Peyer's patch (tissue), 4 donors: Measurements from ENCODE around the gene DTWD2. TPM values are rescaled to one million over a fixed set of nuclear protein-coding genes. Genes with fewer than 3 reads are reported as not detected.
A peak's percentile ranks its signal among the peaks of the same experiment; 100 is the strongest.
"Not testable (repeated sequence)": the region's sequence is repeated elsewhere in the genome, so short reads cannot be mapped to it uniquely, and the experiment has no call there.

Source experiments
- DNase-seq, 3 donors: peaks; one replicate each; pipeline ENCODE4 v3.0.0-alpha.2; 2017 to 2019
- H3K27ac ChIP-seq, 4 donors: fragments of 200-600 bp; sonication (generic); one replicate each; pipeline ENCODE4 v1.5.1; 2016 to 2019
- H3K27me3 ChIP-seq, 2 donors: fragments of 200-600 bp; sonication (generic); one replicate each; pipeline ENCODE4 v1.5.1; 2019
- H3K36me3 ChIP-seq, 3 donors: fragments of 200-600 bp; sonication (generic); one replicate each; pipeline ENCODE4 v1.5.1; 2016 to 2019
- H3K4me1 ChIP-seq, 4 donors: fragments of 200-600 bp; sonication (generic); one replicate each; pipeline ENCODE4 v1.5.1; 2016 to 2019
- H3K4me3 ChIP-seq, 4 donors: fragments of 200-600 bp; sonication (generic); 1 replicate in 3 of 4; 2 replicates in 1 of 4; pipeline ENCODE4 v1.5.1; 2016 to 2019; ENCODE audit warnings: mild to moderate bottlenecking in 1 of 4
- H3K9me3 ChIP-seq, 4 donors: fragments of 200-600 bp; sonication (generic); one replicate each; pipeline ENCODE4 v1.5.1; 2016 to 2019; ENCODE audit warnings: mild to moderate bottlenecking in 1 of 4
- POLR2A ChIP-seq, 2 donors: fragments of 450-650 bp; IDR thresholded peaks; one replicate each; pipeline ENCODE4 v1.5.1; 2017; ENCODE audit warnings: antibody characterized with exemption in 2 of 2, mild to moderate bottlenecking in 2 of 2, moderate library complexity in 2 of 2
- total RNA-seq, 4 donors: library from RNA; depleted of rRNA; stranded (reverse); fragments of >200 nt; gene quantifications; one replicate each; pipeline ENCODE4 v1.1.0, GENCODE V29; 2016
- TF ChIP-seq, protein P1 (sequence below), 6 experiments: fragments of 450-650 bp in 4 of 6; fragments of 200-600 bp in 2 of 6; sonication (generic) in 1 of 6; IDR thresholded peaks; one replicate each; pipeline ENCODE4 v1.5.1; 2017 to 2019; ENCODE audit warnings: antibody characterized with exemption in 6 of 6, mild to moderate bottlenecking in 3 of 6, moderate library complexity in 1 of 6

Gene DTWD2
- total RNA-seq, 4 donors from 2014 or later = 9.9 to 15.6 (median 11.3) TPM

DNA sequence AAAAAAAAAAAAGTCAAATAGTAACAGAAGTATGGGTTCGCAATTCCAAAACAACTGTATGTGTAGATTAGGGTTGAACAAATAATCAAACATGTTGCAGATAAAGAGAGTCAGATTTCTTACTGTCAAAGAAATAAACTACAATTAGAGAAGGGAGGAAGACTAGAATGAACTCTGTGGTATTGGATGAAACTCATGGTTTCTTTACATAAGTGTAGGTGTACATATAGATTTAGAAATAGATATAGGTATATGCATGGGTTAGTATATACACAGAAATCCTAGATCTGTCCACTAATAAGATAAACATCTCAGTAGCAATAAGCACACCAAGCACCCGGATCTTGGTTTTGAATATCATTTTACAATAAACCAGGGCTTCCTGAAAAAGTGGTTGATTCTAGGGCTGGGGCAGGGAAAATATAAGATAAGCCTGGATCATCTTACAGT lies 21.3 kb downstream of the DTWD2 start:
- no peak overlapping the region for H3K4me3 ChIP-seq
- no peaks in the 10 kb centered on the region for H3K9me3 ChIP-seq
- no peak for TF ChIP-seq POLR2A (IDR thresholded peaks at IDR 0.05)
- TF ChIP-seq, protein P1, sequence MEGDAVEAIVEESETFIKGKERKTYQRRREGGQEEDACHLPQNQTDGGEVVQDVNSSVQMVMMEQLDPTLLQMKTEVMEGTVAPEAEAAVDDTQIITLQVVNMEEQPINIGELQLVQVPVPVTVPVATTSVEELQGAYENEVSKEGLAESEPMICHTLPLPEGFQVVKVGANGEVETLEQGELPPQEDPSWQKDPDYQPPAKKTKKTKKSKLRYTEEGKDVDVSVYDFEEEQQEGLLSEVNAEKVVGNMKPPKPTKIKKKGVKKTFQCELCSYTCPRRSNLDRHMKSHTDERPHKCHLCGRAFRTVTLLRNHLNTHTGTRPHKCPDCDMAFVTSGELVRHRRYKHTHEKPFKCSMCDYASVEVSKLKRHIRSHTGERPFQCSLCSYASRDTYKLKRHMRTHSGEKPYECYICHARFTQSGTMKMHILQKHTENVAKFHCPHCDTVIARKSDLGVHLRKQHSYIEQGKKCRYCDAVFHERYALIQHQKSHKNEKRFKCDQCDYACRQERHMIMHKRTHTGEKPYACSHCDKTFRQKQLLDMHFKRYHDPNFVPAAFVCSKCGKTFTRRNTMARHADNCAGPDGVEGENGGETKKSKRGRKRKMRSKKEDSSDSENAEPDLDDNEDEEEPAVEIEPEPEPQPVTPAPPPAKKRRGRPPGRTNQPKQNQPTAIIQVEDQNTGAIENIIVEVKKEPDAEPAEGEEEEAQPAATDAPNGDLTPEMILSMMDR (IDR thresholded peaks at IDR 0.05) = no peak
- H3K4me1 ChIP-seq = no peaks in the 10 kb centered on the region
- H3K36me3 ChIP-seq = no peaks in the 10 kb centered on the region
- DNase-seq = no peak
- no peak overlapping the region for H3K27ac ChIP-seq
- H3K27me3 ChIP-seq = no peaks in the 10 kb centered on the region

DNA sequence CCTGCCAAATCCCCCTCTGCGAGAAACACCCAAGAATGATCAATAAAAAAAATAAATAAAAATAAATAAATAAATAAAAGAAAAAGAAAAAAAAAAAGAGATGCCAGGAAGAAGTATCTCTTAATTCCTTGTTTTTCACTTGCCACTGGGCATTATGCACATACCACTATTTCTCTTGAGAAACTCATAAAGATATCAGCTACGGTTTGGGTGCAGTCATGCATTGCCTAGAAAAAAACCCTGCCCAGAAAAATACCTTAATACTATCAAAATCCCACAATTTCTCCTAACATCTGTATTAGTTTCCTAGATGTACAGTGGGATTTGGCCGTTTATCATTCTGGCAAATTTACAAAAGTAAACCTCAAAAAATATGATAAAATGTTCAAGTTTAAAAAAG lies 22.5 kb downstream of the DTWD2 start:
- no peaks in the 10 kb centered on the region for H3K27me3 ChIP-seq
- TF ChIP-seq, protein P1 (IDR thresholded peaks at IDR 0.05) = no peak
- no peak for TF ChIP-seq POLR2A (IDR thresholded peaks at IDR 0.05)

DNA sequence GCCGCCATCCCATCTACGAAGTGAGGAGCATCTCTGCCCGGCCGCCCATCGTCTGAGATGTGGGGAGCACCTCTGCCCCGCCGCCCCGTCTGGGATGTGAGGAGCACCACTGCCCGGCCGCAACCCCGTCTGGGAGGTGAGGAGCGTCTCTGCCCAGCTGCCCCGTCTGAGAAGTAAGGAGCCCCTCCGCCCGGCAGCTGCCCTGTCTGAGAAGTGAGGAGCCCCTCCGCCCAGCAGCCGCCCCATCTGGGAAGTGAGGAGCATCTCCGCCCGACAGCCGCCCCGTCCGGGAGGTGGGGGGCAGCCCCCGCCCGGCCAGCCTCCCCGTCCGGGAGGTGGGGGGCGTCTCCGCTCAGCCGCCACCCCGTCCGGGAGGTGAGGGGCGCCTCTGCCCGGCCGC lies 23.4 kb downstream of the DTWD2 start:
- H3K27ac ChIP-seq, H3K4me3 ChIP-seq, H3K36me3 ChIP-seq, H3K27me3 ChIP-seq, H3K9me3 ChIP-seq, DNase-seq, H3K4me1 ChIP-seq: not testable (repeated sequence)

More for the DNA sequence above, 22.5 kb downstream of the DTWD2 start:
- Histone ChIP-seq H3K9me3 (no peaks in the 10 kb centered on the region), H3K4me3 (no peak overlapping the region), H3K36me3 (no peaks in the 10 kb centered on the region), H3K4me1 (no peaks in the 10 kb centered on the region), H3K27ac (no peak overlapping the region)
- no peak for DNase-seq

DNA sequence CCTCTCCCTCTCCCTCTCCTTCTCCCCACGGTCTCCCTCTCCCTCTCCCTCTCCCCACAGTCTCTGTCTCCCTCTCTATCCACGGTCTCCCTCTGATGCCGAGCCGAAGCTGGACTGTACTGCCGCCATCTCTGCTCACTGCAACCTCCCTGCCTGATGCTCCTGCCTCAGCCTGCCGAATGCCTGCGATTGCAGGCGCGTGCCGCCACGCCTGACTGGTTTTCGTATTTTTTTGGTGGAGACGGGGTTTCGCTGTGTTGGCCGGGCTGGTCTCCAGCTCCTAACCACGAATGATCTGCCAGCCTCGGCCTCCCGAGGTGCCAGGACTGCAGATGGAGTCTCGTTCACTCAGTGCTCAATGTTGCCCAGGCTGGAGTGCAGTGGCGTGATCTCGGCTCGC lies 24.0 kb downstream of the DTWD2 start:
- not testable (repeated sequence) for H3K4me3 ChIP-seq, H3K9me3 ChIP-seq, H3K27ac ChIP-seq, H3K4me1 ChIP-seq, DNase-seq, H3K36me3 ChIP-seq, H3K27me3 ChIP-seq

DNA sequence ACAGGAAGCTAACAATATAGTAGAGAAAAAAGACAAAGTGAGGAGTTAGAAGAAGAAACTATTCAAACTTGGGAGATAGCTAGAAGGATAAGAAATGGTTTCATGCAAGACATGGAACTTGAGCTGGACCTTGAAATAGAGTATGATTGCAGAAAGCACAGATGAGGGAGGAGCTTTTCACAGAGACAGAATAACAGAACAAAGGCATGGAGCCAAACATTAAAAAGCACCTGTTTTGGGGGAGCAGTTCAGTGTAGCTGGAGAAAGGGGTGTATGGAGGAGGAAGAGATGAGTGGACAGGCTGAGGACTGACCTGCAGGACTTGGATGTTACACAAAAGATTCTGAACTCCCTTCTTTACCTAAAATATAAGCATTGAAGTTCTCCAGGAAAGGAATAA lies 25.2 kb downstream of the DTWD2 start:
- no peak for DNase-seq
- TF ChIP-seq POLR2A (IDR thresholded peaks at IDR 0.05) = no peak
- TF ChIP-seq, protein P1 (IDR thresholded peaks at IDR 0.05) = no peak
- no peaks in the 10 kb centered on the region for H3K9me3 ChIP-seq
- no peaks in the 10 kb centered on the region for H3K4me1 ChIP-seq
- H3K4me3 ChIP-seq = no peak overlapping the region
- H3K36me3 ChIP-seq = no peaks in the 10 kb centered on the region
- H3K27me3 ChIP-seq = no peaks in the 10 kb centered on the region
- no peak overlapping the region for H3K27ac ChIP-seq

DNA sequence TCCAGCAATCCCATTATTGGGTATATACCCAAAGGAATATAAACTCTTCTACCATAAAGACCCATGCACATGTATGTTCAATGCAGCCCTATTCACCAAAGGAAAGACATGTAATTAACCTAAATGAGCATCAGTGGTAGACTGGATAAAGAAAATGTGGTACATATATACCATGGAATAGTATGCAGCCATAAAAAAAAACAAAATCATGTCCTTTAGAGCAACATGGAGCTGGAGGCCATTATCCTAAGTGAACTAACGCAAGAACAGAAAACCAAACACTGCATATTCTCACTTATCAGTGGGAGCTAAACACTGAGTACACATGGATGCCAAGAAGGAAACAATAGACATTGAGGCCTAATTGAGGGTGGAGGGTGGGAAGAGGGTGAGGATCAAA lies 27.8 kb downstream of the DTWD2 start:
- Histone ChIP-seq H3K36me3 (no peaks in the 10 kb centered on the region), H3K4me3 (no peak overlapping the region), H3K27ac (no peak overlapping the region), H3K9me3 (no peaks in the 10 kb centered on the region), H3K27me3 (no peaks in the 10 kb centered on the region), H3K4me1 (no peaks in the 10 kb centered on the region)
- TF ChIP-seq, protein P1 (IDR thresholded peaks at IDR 0.05) = no peak
- no peak for TF ChIP-seq POLR2A (IDR thresholded peaks at IDR 0.05)
- no peak for DNase-seq

DNA sequence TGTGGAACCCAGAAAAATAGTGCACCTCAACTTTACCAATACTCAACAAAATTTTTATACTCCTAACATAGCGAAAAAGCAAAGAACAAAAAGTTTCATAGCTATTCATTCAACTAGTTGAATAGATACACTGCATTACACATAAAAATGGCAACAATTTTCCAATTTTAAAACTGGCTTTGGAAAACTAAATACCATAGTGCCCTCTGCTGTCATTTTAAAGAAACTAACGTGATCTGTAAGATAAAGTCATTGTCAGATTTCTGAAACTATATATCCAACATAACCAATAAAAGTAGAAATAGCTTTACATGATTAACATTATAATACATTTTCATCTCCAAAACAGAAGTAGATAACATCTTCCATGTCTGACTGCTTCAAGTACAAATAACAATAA lies 31.6 kb downstream of the DTWD2 start:
- TF ChIP-seq, protein P1 (IDR thresholded peaks at IDR 0.05) = peak in 1 of 6 experiments; percentile 22
- no peak for TF ChIP-seq POLR2A (IDR thresholded peaks at IDR 0.05)
- Histone ChIP-seq H3K36me3 (no peaks in the 10 kb centered on the region), H3K27me3 (no peaks in the 10 kb centered on the region), H3K4me3 (no peak overlapping the region), H3K4me1 (no peaks in the 10 kb centered on the region), H3K27ac (no peak overlapping the region), H3K9me3 (no peaks in the 10 kb centered on the region)
- no peak for DNase-seq
